Measurements from ENCODE around the gene FYTTD1. TPM values are rescaled to one million over a fixed set of nuclear protein-coding genes. Genes with fewer than 3 reads are reported as not detected.

Gene FYTTD1
- total and polyA plus RNA-seq, 4 experiments from 2014 or later, result 60.0 to 120 (median 79.4) TPM

GRCh38 chr3:197756704-197757103, 7.0 kb downstream of the FYTTD1 start:
- peak overlapping the region in 1 of 7 donors; percentile 8 for H3K27ac Mint-ChIP-seq
- Histone ChIP-seq H3K9me3 (ENCODE audit: control insufficient read depth in 1 of 2, low read length in 2 of 2) (no peaks in the 10 kb centered on the region), H3K4me3 (ENCODE audit: low read length in 2 of 2) (no peak overlapping the region), H3K36me3 (ENCODE audit: insufficient read depth, low read length) (peaks cover 27% of the 10 kb centered on the region), H3K27me3 (ENCODE audit: insufficient read depth, low read length) (no peaks in the 10 kb centered on the region), H3K27ac (ENCODE audit: low read depth, low read length) (no peak overlapping the region), H3K4me1 (ENCODE audit: insufficient read depth, low read length) (peaks cover 42% of the 10 kb centered on the region)
- CTCF ChIA-PET (ENCODE audit: partially characterized antibody), result interaction anchor here (0.9 kb wide), 1 partner anchor 37 kb away, joined by 3 read pairs; no protein-coding TSS in a partner anchor
- DNase-seq, result no peak
- POLR2A ChIA-PET (ENCODE audit: partially characterized antibody), result no interaction called here
- intact Hi-C loops (cut with micrococcal nuclease), result no loop called here
- no peaks in the 10 kb centered on the region for H3K27me3 Mint-ChIP-seq
- H3K4me3 Mint-ChIP-seq, result no peak overlapping the region
- H3K36me3 Mint-ChIP-seq, result peaks cover 5 to 14% of the 10 kb centered on the region in 2 donors
- peaks cover 24 to 43% (median 36%) of the 10 kb centered on the region in 4 donors for H3K4me1 Mint-ChIP-seq
- no peaks in the 10 kb centered on the region for H3K9me3 Mint-ChIP-seq

- no peak overlapping the region for H3K27ac Mint-ChIP-seq
- no peaks in the 10 kb centered on the region for H3K9me3 ChIP-seq (ENCODE audit: control insufficient read depth in 1 of 2, low read length in 2 of 2)
- no peak overlapping the region for H3K4me3 ChIP-seq (ENCODE audit: low read length in 2 of 2)
- peaks cover 8 to 16% of the 10 kb centered on the region in 2 donors for H3K36me3 Mint-ChIP-seq
- H3K4me1 Mint-ChIP-seq, result peaks cover 13 to 28% (median 22%) of the 10 kb centered on the region in 4 donors
- no peak for DNase-seq
- peaks cover 33% of the 10 kb centered on the region for H3K36me3 ChIP-seq (ENCODE audit: insufficient read depth, low read length)
- CTCF ChIA-PET (ENCODE audit: partially characterized antibody), result interaction anchor here (1.1 kb wide), 1 partner anchor 10 kb away, joined by 3 read pairs; no protein-coding TSS in a partner anchor
- no peaks in the 10 kb centered on the region for H3K27me3 ChIP-seq (ENCODE audit: insufficient read depth, low read length)
- peaks cover 25% of the 10 kb centered on the region for H3K4me1 ChIP-seq (ENCODE audit: insufficient read depth, low read length)
- no peak overlapping the region for H3K4me3 Mint-ChIP-seq
- intact Hi-C loops (cut with micrococcal nuclease), result no loop called here
- H3K9me3 Mint-ChIP-seq, result no peaks in the 10 kb centered on the region
- H3K27ac ChIP-seq (ENCODE audit: low read depth, low read length), result no peak overlapping the region
- POLR2A ChIA-PET (ENCODE audit: partially characterized antibody), result no interaction called here
- no peaks in the 10 kb centered on the region for H3K27me3 Mint-ChIP-seq
Observed at GRCh38 chr3:197758512-197758911, 8.8 kb downstream of the FYTTD1 start.

GRCh38 chr3:197761784-197762183, 12.1 kb downstream of the FYTTD1 start:
- peaks cover 33% of the 10 kb centered on the region for H3K36me3 ChIP-seq (ENCODE audit: insufficient read depth, low read length)
- no peaks in the 10 kb centered on the region for H3K9me3 ChIP-seq (ENCODE audit: control insufficient read depth in 1 of 2, low read length in 2 of 2)
- Mint-ChIP-seq H3K4me3 (no peak overlapping the region), H3K36me3 (peaks cover 15 to 27% of the 10 kb centered on the region in 2 donors), H3K27me3 (no peaks in the 10 kb centered on the region), H3K27ac (peak overlapping the region in 1 of 7 donors; percentile 12), H3K4me1 (peaks cover 0 to 3% (median 1%) of the 10 kb centered on the region in 4 donors), H3K9me3 (no peaks in the 10 kb centered on the region)
- no peak overlapping the region for H3K4me3 ChIP-seq (ENCODE audit: low read length in 2 of 2)
- DNase-seq, result no peak
- ChIA-PET CTCF (ENCODE audit: partially characterized antibody) (interaction anchor here (1.0 kb wide), 1 partner anchor 13 kb away, joined by 3 read pairs; no protein-coding TSS in a partner anchor), POLR2A (ENCODE audit: partially characterized antibody) (no interaction called here)
- H3K27me3 ChIP-seq (ENCODE audit: insufficient read depth, low read length), result no peaks in the 10 kb centered on the region
- intact Hi-C loops (cut with micrococcal nuclease), result no loop called here
- H3K27ac ChIP-seq (ENCODE audit: low read depth, low read length), result no peak overlapping the region
- H3K4me1 ChIP-seq (ENCODE audit: insufficient read depth, low read length), result peaks cover 1% of the 10 kb centered on the region

- H3K36me3 ChIP-seq (ENCODE audit: insufficient read depth, low read length), result peaks cover 54% of the 10 kb centered on the region
- H3K27me3 ChIP-seq (ENCODE audit: insufficient read depth, low read length), result no peaks in the 10 kb centered on the region
- Mint-ChIP-seq H3K9me3 (no peaks in the 10 kb centered on the region), H3K27me3 (no peaks in the 10 kb centered on the region), H3K4me3 (no peak overlapping the region), H3K36me3 (peaks cover 52 to 70% of the 10 kb centered on the region in 2 donors), H3K27ac (peak overlapping the region in 2 of 7 donors; percentile 55 to 82), H3K4me1 (peaks cover 0 to 3% (median 0%) of the 10 kb centered on the region in 4 donors)
- CTCF ChIA-PET (ENCODE audit: partially characterized antibody), result no interaction called here
- no peak for DNase-seq
- H3K4me3 ChIP-seq (ENCODE audit: low read length in 2 of 2), result no peak overlapping the region
- POLR2A ChIA-PET (ENCODE audit: partially characterized antibody), result interaction anchor here (1.3 kb wide), 1 partner anchor 15 kb away, joined by 4 read pairs; no protein-coding TSS in a partner anchor
- no peaks in the 10 kb centered on the region for H3K9me3 ChIP-seq (ENCODE audit: control insufficient read depth in 1 of 2, low read length in 2 of 2)
- intact Hi-C loops (cut with micrococcal nuclease), result no loop called here
- no peak overlapping the region for H3K27ac ChIP-seq (ENCODE audit: low read depth, low read length)
- H3K4me1 ChIP-seq (ENCODE audit: insufficient read depth, low read length), result no peaks in the 10 kb centered on the region
Observed at GRCh38 chr3:197775317-197775716, 25.6 kb downstream of the FYTTD1 start.

- no peaks in the 10 kb centered on the region for H3K9me3 ChIP-seq (ENCODE audit: control insufficient read depth in 1 of 2, low read length in 2 of 2)
- intact Hi-C loops (cut with micrococcal nuclease), result no loop called here
- H3K27ac ChIP-seq (ENCODE audit: low read depth, low read length), result no peak overlapping the region
- Mint-ChIP-seq H3K4me1 (peaks cover 0 to 6% (median 2%) of the 10 kb centered on the region in 4 donors), H3K27ac (peak overlapping the region in 5 of 7 donors; percentile 3 to 68 (median 18)), H3K9me3 (no peaks in the 10 kb centered on the region), H3K27me3 (no peaks in the 10 kb centered on the region), H3K36me3 (peaks cover 33 to 53% of the 10 kb centered on the region in 2 donors), H3K4me3 (no peak overlapping the region)
- peaks cover 35% of the 10 kb centered on the region for H3K36me3 ChIP-seq (ENCODE audit: insufficient read depth, low read length)
- peaks cover 3% of the 10 kb centered on the region for H3K4me1 ChIP-seq (ENCODE audit: insufficient read depth, low read length)
- DNase-seq, result no peak
- H3K27me3 ChIP-seq (ENCODE audit: insufficient read depth, low read length), result no peaks in the 10 kb centered on the region
- CTCF ChIA-PET (ENCODE audit: partially characterized antibody), result interaction anchor here (1.2 kb wide), 1 partner anchor 9 kb away, joined by 4 read pairs; the partner anchor contains the start of gene LRCH3
- no peak overlapping the region for H3K4me3 ChIP-seq (ENCODE audit: low read length in 2 of 2)
- POLR2A ChIA-PET (ENCODE audit: partially characterized antibody), result interaction anchor here (1.7 kb wide), 1 partner anchor 9 kb away, joined by 8 read pairs; the partner anchor contains the start of gene LRCH3
Observed at GRCh38 chr3:197782230-197782629, 32.5 kb downstream of the FYTTD1 start.

- ChIA-PET CTCF (ENCODE audit: partially characterized antibody) (interaction anchor here (1.1 to 2.4 kb wide), 2 partner anchors 17 to 19 kb away, joined by 3 to 7 read pairs; no protein-coding TSS in a partner anchor), POLR2A (ENCODE audit: partially characterized antibody) (no interaction called here)
- no peaks in the 10 kb centered on the region for H3K9me3 ChIP-seq (ENCODE audit: control insufficient read depth in 1 of 2, low read length in 2 of 2)
- H3K4me1 ChIP-seq (ENCODE audit: insufficient read depth, low read length), result peaks cover 3% of the 10 kb centered on the region
- intact Hi-C loops (cut with micrococcal nuclease), result no loop called here
- H3K36me3 ChIP-seq (ENCODE audit: insufficient read depth, low read length), result peaks cover 20% of the 10 kb centered on the region
- no peak for DNase-seq
- peak overlapping the region; percentile 24 to 84 (median 57) for H3K27ac Mint-ChIP-seq
- H3K4me3 Mint-ChIP-seq, result peak overlapping the region in 2 of 8 donors; percentile 13 to 35
- H3K4me1 Mint-ChIP-seq, result peaks cover 1 to 6% (median 5%) of the 10 kb centered on the region in 4 donors
- H3K9me3 Mint-ChIP-seq, result no peaks in the 10 kb centered on the region
- H3K27me3 Mint-ChIP-seq, result no peaks in the 10 kb centered on the region
- no peaks in the 10 kb centered on the region for H3K27me3 ChIP-seq (ENCODE audit: insufficient read depth, low read length)
- peaks cover 20 to 40% of the 10 kb centered on the region in 2 donors for H3K36me3 Mint-ChIP-seq
- H3K4me3 ChIP-seq (ENCODE audit: low read length in 2 of 2), result no peak overlapping the region
- H3K27ac ChIP-seq (ENCODE audit: low read depth, low read length), result no peak overlapping the region
Observed at GRCh38 chr3:197784019-197784585, 34.4 kb downstream of the FYTTD1 start.

GRCh38 chr3:197787412-197787811, 37.7 kb downstream of the FYTTD1 start:
- intact Hi-C loops (cut with micrococcal nuclease), result no loop called here

More at GRCh38 chr3:197787412-197787811, 37.7 kb downstream of the FYTTD1 start:
- CTCF ChIA-PET (ENCODE audit: partially characterized antibody), result no interaction called here
- no peak for DNase-seq
- Histone ChIP-seq H3K4me3 (ENCODE audit: low read length in 2 of 2) (no peak overlapping the region), H3K36me3 (ENCODE audit: insufficient read depth, low read length) (peaks cover 5% of the 10 kb centered on the region), H3K9me3 (ENCODE audit: control insufficient read depth in 1 of 2, low read length in 2 of 2) (no peaks in the 10 kb centered on the region), H3K4me1 (ENCODE audit: insufficient read depth, low read length) (peaks cover 3% of the 10 kb centered on the region), H3K27me3 (ENCODE audit: insufficient read depth, low read length) (no peaks in the 10 kb centered on the region), H3K27ac (ENCODE audit: low read depth, low read length) (no peak overlapping the region)
- Mint-ChIP-seq H3K9me3 (no peaks in the 10 kb centered on the region), H3K27ac (peak overlapping the region in 3 of 7 donors; percentile 4 to 37 (median 19)), H3K4me1 (peaks cover 7 to 23% (median 11%) of the 10 kb centered on the region in 4 donors), H3K36me3 (peaks cover 4 to 35% of the 10 kb centered on the region in 2 donors), H3K4me3 (no peak overlapping the region), H3K27me3 (no peaks in the 10 kb centered on the region)
- POLR2A ChIA-PET (ENCODE audit: partially characterized antibody), result no interaction called here
